Progenitor cell of endocrine pancreas (in vitro differentiated cells): Measurements from ENCODE around the gene PAXX. TPM values are rescaled to one million over a fixed set of nuclear protein-coding genes. Genes with fewer than 3 reads are reported as not detected.

Experiments used
- DNase-seq: peaks from one replicate; pipeline ENCODE4 v3.0.0; 2021; ENCODE audit warnings: low spot score; ENCODE audit not compliant: unreplicated experiment
- H3K27ac Mint-ChIP-seq: 2 replicates; pipeline ENCODE4 v1.8.0; 2021; ENCODE audit warnings: mild to moderate bottlenecking, moderate library complexity, mixed read lengths
- H3K27me3 Mint-ChIP-seq: 2 replicates; pipeline ENCODE4 v1.8.0; 2021; ENCODE audit warnings: mixed read lengths
- H3K36me3 Mint-ChIP-seq: 2 replicates; pipeline ENCODE4 v1.8.0; 2022; ENCODE audit warnings: mixed read lengths; ENCODE audit not compliant: insufficient read depth
- H3K4me1 Mint-ChIP-seq: 2 replicates; pipeline ENCODE4 v1.8.0; 2021; ENCODE audit warnings: low read depth, mixed read lengths
- H3K4me3 Mint-ChIP-seq: 2 replicates; pipeline ENCODE4 v1.8.0; 2021; ENCODE audit warnings: low read depth, mild to moderate bottlenecking, moderate library complexity, mixed read lengths
- H3K9me3 Mint-ChIP-seq: 2 replicates; pipeline ENCODE4 v1.8.0; 2021; ENCODE audit warnings: low read depth, mixed read lengths
- CTCF ChIP-seq: fragments of 200-600 bp; sonication (generic); IDR thresholded peaks from one replicate; pipeline ENCODE4 v1.5.0; 2021; ENCODE audit warnings: antibody characterized with exemption, mild to moderate bottlenecking; ENCODE audit not compliant: unreplicated experiment
- total RNA-seq: library from RNA; stranded (reverse); gene quantifications from 2 replicates; pipeline ENCODE4 v1.2.1, GENCODE V29; 2021

PAXX gene
- total RNA-seq, 1 donor from 2014 or later: 54.9 TPM

DNA sequence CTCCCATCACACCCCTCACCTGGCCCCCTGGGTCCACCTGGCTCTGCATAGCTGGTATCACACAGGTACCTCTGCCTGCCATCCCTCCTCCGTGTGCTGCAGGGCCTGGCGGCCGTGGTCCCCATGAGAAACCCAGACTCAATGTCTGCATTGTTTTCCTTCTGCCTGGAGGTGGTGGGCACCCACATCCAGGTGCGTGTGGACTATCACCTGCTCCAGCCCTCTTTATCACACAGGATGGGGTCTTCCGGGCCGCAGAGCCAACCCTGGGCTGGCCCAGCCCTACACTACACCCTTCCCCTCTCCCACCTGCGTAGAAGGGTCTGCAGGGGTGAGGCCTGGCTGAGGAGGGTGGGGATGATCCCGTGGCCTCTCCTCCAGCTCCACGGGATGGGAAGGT lies 46.7 kb downstream of the PAXX start:
- H3K27ac Mint-ChIP-seq: no peak overlapping the region
- DNase-seq: no peak
- H3K9me3 Mint-ChIP-seq: no peaks in the 10 kb centered on the region

GRCh38 chr9:137039611-137040366 lies 47.6 kb downstream of the PAXX start:
- peaks cover 2% of the 10 kb centered on the region for H3K36me3 Mint-ChIP-seq
- H3K4me3 Mint-ChIP-seq: no peak overlapping the region
- no peaks in the 10 kb centered on the region for H3K9me3 Mint-ChIP-seq
- H3K27ac Mint-ChIP-seq: no peak overlapping the region
- no peak for DNase-seq
- no peak for TF ChIP-seq CTCF
- H3K4me1 Mint-ChIP-seq: peaks cover under 1% of the 10 kb centered on the region
- H3K27me3 Mint-ChIP-seq: peaks cover 1% of the 10 kb centered on the region

More for the DNA sequence above, 46.7 kb downstream of the PAXX start:
- no peaks in the 10 kb centered on the region for H3K27me3 Mint-ChIP-seq
- no peak overlapping the region for H3K4me3 Mint-ChIP-seq
- no peak for TF ChIP-seq CTCF
- peaks cover 2% of the 10 kb centered on the region for H3K36me3 Mint-ChIP-seq
- no peaks in the 10 kb centered on the region for H3K4me1 Mint-ChIP-seq

DNA sequence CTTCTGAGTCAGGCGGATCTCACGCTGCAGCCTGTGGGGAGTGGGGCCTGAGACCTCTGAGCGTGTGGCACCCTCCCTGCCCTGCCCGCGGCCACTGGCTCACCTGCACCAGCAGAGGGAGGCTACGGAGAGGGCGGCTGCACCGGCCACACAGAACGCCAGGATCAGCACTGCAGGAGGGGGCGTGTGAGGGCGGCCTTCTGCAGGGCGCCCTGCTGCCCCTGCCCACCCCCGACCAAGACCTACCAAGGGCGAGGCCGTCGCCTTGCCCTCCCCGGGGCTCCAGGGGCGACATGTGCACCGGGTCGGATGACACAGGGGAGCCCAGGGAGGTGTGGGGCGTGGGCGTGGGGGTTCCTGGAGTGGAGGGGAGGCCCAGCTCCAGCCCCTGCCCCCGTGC lies 48.3 kb downstream of the PAXX start:
- peaks cover 5% of the 10 kb centered on the region for H3K27me3 Mint-ChIP-seq

DNA sequence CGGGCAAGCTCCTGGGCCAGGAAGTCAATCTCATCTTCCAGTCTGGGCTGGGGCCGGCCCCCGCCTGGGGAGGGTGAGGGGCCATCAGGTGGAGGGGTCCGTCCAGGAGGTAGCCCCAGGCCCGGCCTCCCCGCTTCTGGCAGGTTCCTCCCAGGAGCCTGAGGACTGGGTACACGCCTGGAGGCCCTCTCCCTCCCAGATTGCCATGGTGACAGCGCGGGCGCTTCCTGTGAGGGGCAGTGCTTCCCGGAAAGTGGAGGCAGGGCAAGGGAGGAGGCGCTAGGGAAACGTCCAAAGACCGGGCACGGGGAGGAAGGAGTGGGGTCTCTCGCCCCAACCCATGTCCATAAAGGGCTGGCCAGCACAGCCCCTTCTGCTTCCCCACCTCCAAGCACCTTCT lies 48.9 kb downstream of the PAXX start:
- Mint-ChIP-seq H3K36me3 (peaks cover 2% of the 10 kb centered on the region), H3K4me1 (peaks cover 2% of the 10 kb centered on the region), H3K27me3 (peaks cover 5% of the 10 kb centered on the region), H3K9me3 (no peaks in the 10 kb centered on the region), H3K27ac (no peak overlapping the region), H3K4me3 (no peak overlapping the region)
- DNase-seq: no peak
- no peak for TF ChIP-seq CTCF

More for the DNA sequence above, 48.3 kb downstream of the PAXX start:
- Mint-ChIP-seq H3K4me3 (no peak overlapping the region), H3K9me3 (no peaks in the 10 kb centered on the region), H3K27ac (no peak overlapping the region), H3K4me1 (peaks cover 2% of the 10 kb centered on the region), H3K36me3 (peaks cover 2% of the 10 kb centered on the region)
- TF ChIP-seq CTCF: no peak
- DNase-seq: no peak

DNA sequence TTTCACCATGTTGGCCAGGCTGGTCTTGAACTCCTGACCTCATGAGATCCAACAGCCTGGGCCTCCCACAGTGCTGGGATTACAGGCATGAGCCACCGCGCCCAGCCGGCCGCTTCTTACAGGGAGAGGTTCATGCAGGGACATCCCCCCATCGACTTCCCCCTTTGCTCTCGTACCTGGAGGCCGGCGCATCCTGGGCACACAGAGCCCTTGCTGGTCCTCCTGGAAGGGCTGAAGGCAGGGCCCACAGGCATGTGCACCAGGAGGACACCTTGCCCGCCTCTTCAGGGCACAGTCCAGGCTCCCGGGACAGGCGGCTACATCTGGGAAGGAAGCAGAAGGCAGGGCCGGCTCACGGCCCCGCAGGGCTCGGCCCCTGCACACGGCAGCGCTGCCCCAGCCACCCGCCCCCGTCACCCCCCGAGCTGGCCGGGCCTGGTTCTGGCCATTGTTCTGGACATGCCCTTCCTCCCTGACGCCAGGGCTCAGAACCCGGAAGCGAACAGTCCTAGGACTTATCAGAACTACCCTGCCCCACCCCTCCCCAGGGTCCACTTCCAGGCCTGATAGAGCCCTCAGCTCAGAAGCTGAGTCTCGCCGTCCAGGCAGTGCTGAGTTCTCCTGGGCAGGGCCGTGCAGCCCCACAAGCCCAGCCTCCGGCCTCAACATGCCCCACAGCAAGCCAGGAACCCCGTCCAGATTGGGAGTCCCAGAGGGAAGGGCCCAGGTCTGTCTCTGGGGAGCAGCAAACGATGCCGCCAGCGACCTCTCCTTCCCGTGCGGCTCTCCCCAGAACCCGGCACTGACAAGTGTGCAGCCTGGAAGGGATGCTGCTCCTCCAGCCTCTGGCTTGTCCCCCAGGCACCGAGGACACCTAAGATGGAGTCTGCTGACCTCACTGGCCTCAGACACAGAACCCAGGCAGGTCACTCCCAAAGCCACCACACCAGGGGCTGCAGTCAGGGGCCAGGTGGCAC lies 50.8 kb downstream of the PAXX start:
- no peak overlapping the region for H3K4me3 Mint-ChIP-seq
- no peak for DNase-seq

More for the DNA sequence above, 50.8 kb downstream of the PAXX start:
- Mint-ChIP-seq H3K4me1 (peaks cover 2% of the 10 kb centered on the region), H3K27ac (no peak overlapping the region), H3K36me3 (peaks cover 2% of the 10 kb centered on the region), H3K9me3 (no peaks in the 10 kb centered on the region), H3K27me3 (peaks cover 10% of the 10 kb centered on the region)
- TF ChIP-seq CTCF: no peak
